ENCODE results near the gene POMT2.

The POMT2 gene

DNA sequence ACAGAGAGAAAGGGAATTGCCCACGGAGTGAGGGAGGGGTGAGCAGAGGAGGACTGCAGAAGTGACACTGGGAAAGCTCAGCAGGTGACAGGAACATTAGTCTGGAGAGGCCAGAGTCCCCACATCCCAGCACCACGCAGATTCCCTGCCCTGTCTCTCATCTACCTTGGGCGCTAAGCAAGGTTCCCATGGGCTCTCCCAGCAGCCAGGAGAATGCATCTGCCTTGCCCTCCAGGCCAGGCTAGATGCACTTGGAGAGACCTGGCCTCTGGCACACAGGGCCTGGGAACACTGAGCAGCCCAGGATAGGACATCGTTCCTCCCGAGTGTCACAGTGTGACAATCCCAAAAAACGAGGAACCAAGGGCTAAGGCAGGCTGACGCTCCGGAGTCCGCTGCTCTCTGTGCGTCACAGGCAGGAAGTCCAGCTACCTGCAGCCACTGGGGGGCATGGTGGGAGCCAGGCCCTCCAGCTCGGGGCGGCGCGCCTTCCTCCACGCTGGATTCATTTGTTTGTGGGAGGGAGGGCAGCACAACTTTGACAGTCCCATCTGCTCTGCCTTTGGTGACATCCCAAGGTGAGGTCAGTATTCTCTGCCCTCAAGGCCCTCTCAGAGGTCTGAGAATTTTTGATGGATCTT is 44.3 kb downstream of the POMT2 start:
- Mint-ChIP-seq H3K4me3 (no peak overlapping the region), H3K4me1 (ENCODE audit: low read depth) (no peaks in the 10 kb centered on the region), H3K27ac (no peak overlapping the region), H3K9me3 (no peaks in the 10 kb centered on the region), H3K27me3 (peaks cover 15% of the 10 kb centered on the region), H3K36me3 (ENCODE audit: low read depth) (peaks cover 40% of the 10 kb centered on the region)
- intact Hi-C loops (cut with micrococcal nuclease), result no loop called here

DNA sequence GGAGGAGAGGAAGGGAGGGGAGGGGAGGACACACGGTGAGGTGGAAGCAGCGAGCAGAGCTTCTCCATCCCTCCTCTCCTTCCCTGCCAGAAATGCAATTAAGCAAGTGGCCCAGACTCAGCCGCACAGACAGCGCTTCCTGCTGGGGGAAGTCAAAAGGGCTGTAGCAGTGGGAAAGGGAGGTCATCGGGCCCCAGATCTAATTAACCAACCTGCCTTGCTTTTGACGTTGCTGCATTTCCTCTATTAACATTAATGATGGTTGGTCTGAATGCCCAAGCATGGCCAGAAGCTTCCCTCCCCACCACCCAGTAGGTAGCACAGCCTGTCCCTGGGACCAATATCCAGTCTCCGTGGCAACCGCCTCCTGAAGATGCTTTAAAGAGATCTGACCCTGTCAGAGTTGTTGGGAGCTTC is 45.1 kb downstream of the POMT2 start:
- no peak overlapping the region for H3K27ac Mint-ChIP-seq
- H3K9me3 Mint-ChIP-seq, result no peaks in the 10 kb centered on the region
- H3K27me3 Mint-ChIP-seq, result peaks cover 22% of the 10 kb centered on the region

DNA sequence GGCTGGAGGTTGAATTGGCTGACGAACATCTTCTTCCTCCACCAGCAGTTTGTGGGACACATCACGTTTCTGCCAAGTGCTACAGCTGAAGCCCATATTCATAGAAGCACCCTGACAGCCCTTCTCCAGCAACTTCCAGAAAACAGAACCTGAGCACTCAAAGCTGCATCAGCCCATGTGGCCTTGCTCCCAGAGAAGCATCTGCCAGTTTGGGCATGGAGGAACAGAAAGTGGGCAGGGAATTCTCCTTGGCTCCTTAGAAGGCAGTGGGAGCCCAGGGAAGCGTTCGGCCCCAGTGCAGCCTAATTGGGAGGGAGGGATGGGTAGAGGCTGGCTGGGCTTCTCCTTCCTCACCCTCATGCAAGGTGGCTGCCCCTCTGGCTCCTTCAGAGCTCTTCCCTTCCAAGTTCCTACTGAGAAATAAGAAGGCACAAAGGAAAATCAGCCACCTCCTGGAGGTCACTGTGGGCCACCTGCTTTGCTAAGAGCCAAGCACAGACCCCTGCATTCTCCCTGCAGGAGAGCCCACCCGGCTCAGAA is 45.6 kb downstream of the POMT2 start:
- H3K36me3 Mint-ChIP-seq (ENCODE audit: low read depth), result peaks cover 36% of the 10 kb centered on the region
- H3K27ac Mint-ChIP-seq, result no peak overlapping the region
- H3K4me3 Mint-ChIP-seq, result no peak overlapping the region
- intact Hi-C loops (cut with micrococcal nuclease), result no loop called here
- H3K4me1 Mint-ChIP-seq (ENCODE audit: low read depth), result peaks cover 4% of the 10 kb centered on the region
- peaks cover 27% of the 10 kb centered on the region for H3K27me3 Mint-ChIP-seq
- H3K9me3 Mint-ChIP-seq, result no peaks in the 10 kb centered on the region

More for the DNA sequence above, 45.1 kb downstream of the POMT2 start:
- intact Hi-C loops (cut with micrococcal nuclease), result no loop called here
- no peaks in the 10 kb centered on the region for H3K4me1 Mint-ChIP-seq (ENCODE audit: low read depth)
- peaks cover 40% of the 10 kb centered on the region for H3K36me3 Mint-ChIP-seq (ENCODE audit: low read depth)
- no peak overlapping the region for H3K4me3 Mint-ChIP-seq

DNA sequence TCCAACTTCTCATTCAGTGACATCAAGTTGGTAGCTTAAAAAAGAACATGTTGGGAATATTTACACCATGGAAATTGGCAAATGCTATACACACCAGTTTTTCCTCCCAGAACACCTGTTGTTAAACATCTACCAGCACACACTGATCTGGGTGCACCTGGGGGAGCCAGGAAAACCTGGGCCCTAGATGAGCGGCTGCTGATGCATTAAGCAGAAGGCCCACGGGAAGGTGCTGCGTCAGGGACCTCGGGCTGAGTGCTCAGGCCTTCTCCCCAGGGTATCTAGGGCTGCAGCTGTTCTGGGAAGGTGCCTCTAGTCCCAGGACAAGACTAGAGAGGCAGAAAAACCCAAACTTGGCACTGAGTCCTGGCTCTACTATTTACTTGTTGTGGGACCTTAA is 46.9 kb downstream of the POMT2 start:
- intact Hi-C loops (cut with micrococcal nuclease), result no loop called here
- Mint-ChIP-seq H3K27ac (no peak overlapping the region), H3K4me1 (ENCODE audit: low read depth) (peaks cover 5% of the 10 kb centered on the region), H3K27me3 (peaks cover 38% of the 10 kb centered on the region), H3K36me3 (ENCODE audit: low read depth) (peaks cover 23% of the 10 kb centered on the region), H3K9me3 (no peaks in the 10 kb centered on the region), H3K4me3 (no peak overlapping the region)

DNA sequence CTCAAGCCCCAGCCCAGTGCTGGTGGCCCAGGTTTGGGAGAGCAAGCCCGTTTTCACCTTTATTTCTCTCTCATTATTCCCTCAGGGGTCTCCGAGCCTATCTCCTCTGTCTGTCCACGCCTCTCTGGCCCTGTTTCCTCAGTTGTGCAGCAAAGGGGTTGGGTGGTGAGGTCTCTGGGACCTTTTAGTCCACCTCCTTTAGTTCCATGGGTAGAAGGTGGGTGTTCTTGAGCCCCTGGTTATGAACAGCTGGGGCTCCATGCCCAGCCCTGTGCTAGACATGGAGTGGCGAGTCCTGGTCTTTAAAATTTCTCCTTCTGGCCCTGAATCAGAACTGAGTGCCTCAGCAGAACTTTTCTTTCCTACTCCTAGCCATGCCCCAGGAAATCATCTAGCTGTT is 48.4 kb downstream of the POMT2 start:
- H3K4me1 Mint-ChIP-seq (ENCODE audit: low read depth), result peaks cover 5% of the 10 kb centered on the region
- H3K4me3 Mint-ChIP-seq, result no peak overlapping the region
- intact Hi-C loops (cut with micrococcal nuclease), result no loop called here
- peaks cover 8% of the 10 kb centered on the region for H3K36me3 Mint-ChIP-seq (ENCODE audit: low read depth)
- H3K9me3 Mint-ChIP-seq, result peaks cover 8% of the 10 kb centered on the region
- H3K27ac Mint-ChIP-seq, result no peak overlapping the region
- peaks cover 48% of the 10 kb centered on the region for H3K27me3 Mint-ChIP-seq

DNA sequence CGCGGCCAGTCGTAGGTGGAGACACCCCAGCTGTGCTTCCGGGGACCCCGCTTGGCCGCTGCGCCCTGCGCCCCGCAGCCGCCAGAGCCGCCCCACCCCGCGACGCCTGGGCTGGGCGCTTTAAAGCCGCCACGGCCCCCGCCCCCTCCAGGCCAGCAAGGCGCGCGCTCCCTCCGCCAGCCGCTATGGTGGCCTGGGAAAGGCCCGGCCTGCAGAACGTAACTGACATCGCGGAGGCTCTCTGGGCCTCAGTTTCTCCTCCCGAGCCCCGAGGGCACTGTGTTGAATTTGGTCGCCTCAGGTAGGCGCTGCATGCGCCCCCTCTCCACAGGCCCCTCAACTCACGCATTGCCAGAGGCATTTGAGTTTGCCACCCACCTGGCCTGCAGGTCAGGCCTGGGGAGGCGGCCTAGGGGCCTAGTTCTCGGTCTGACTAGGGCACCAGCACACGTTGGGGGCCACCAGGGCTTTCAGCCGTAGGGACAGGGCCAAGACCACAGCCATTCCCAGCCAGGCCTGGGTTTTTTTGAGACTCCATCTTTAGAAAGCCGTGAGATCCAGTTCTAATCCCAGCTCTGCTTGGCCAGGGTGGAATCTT is 49.5 kb downstream of the POMT2 start, which contains the start of gene NGB:
Gene NGB (minus strand): TSS at position 94 of the 598 bp plus-strand sequence. CDS start 269 bp downstream, outside the sequence.
- Mint-ChIP-seq H3K36me3 (ENCODE audit: low read depth) (no peaks in the 10 kb centered on the region), H3K27me3 (peaks cover 48% of the 10 kb centered on the region), H3K4me1 (ENCODE audit: low read depth) (peaks cover 5% of the 10 kb centered on the region), H3K27ac (no peak within 1 kb of the TSS), H3K4me3 (no peak within 1 kb of the TSS), H3K9me3 (peaks cover 8% of the 10 kb centered on the region)
- intact Hi-C loops (cut with micrococcal nuclease), result no loop called here

DNA sequence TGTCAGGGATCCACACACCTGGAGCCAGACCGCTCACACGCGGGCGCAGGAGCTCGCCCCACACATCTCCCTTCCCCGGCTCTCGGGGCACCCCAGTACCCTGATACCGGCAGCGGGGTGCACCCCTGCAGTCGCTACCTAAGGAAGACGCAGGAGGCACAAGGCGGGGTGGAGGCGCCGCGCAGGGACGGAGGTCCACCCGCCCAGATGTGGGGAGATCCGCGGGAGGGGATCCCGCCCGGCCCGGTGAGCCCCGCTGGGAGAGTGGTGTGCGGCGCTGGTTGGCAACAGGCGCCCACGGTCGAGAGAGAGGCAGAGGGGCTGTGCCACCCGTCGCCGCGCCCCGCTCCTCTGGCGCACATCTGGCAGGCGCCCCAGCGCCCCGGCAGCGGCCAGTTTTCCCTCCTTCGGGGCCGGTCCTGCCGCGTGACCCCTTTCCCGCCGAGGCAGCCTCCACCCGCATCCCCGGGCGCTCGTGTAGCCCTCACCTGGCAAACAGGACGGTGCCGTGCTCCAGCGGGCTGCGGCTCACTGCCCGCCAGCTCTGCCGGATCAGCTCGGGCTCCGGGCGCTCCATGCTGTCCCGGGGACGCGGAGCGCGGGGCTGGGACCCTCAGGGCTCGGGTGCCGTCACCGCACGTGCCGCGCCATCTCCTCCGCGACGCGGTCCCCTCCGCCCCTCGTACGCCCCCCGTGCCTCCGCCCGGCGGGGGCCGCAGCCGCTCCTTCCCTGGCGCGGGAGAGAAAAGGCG is 50.1 kb downstream of the POMT2 start:
- intact Hi-C loops (cut with micrococcal nuclease), result no loop called here
- Mint-ChIP-seq H3K27me3 (peaks cover 48% of the 10 kb centered on the region), H3K4me1 (ENCODE audit: low read depth) (peaks cover 5% of the 10 kb centered on the region), H3K27ac (no peak overlapping the region), H3K4me3 (no peak overlapping the region), H3K36me3 (ENCODE audit: low read depth) (no peaks in the 10 kb centered on the region), H3K9me3 (peaks cover 8% of the 10 kb centered on the region)

DNA sequence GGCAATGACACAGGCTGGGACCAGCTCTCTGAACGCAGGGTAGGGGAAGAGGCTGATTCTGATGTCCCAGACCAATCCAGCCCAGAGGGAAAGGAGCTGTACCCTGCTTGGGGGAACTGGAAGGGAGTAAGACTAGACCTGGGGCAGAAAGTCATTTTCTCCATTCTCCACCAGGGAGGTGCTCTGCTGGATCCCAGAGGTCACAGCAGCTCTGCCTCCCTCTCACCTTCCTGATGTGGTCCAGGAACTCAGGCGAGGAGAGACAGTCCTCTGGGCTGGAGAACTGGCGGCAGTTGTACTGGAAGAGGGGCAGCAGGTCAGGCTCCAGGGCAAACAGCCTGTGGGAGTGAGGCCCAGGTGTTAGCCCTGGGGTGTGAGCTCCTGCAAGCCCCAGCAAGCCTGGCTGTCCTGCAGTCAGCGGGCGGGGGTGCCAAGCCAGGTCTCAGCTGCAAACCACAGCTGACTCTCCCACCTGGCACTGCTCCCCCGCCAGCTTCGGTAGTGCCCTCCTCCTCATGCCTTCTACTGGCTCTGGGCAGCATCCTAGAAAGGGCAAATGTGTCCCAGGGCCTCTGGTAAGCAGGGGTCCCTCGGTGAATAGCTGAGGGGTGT is 51.6 kb downstream of the POMT2 start:
- intact Hi-C loops (cut with micrococcal nuclease), result no loop called here
- Mint-ChIP-seq H3K4me1 (ENCODE audit: low read depth) (peaks cover 5% of the 10 kb centered on the region), H3K4me3 (no peak overlapping the region), H3K27me3 (peaks cover 48% of the 10 kb centered on the region), H3K27ac (no peak overlapping the region), H3K9me3 (peaks cover 8% of the 10 kb centered on the region), H3K36me3 (ENCODE audit: low read depth) (no peaks in the 10 kb centered on the region)

DNA sequence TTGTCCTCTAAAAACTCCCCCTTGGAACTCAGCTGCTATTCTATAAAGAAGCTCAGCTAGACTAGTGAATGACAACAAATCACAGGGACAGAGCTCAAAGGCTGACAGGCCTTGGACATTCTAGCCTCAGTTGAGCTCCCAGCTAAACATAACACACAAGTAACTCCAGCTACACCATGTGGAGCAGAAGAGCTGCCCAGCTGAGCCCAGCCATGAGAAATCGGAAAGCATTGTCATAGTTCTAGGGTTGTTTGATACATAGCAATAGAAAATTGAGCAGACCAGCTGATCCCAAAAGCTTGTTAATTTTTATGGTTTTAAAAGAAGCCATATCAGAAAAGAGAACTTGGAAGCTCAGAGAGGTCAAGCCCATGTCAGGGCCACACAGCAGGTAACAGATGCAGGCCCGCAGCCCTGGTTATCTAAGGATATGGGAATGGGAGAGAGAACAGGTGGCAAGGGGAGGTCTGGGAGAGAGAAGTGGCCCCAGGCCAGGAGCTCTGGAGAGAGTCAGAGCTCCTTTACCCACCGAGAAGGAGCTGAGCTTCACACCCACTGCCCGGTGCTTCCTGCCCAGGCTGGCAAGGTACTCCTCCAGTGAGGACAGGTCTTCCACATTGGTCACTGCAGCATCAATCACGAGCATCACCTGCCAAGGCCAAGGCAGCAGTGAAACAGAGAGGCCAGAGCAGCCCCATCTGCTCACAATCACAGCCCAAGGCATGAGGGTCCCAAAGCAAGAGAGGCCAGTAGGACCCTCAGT is 52.6 kb downstream of the POMT2 start:
- Mint-ChIP-seq H3K4me1 (ENCODE audit: low read depth) (peaks cover 5% of the 10 kb centered on the region), H3K27ac (no peak overlapping the region), H3K27me3 (peaks cover 51% of the 10 kb centered on the region)

DNA sequence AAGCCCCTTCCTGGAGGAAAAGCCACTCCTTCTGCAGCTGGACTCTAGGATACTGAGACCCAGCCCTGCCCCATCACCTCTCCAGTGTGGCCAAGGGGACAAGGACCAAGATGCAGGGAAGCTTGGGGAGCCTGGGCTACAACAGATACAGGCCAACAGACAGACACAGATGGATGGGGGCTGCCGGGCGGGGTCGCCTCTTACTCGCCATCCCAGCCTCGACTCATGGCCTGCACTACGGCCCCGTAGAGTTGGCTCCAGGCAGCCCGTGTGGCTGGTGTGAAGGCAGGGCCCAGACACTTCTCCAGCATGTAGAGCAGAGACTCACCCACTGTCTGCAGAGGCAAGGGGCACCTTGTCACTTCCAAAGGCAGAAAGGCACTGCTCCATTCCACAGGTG is 54.3 kb downstream of the POMT2 start:
- Mint-ChIP-seq H3K4me1 (ENCODE audit: low read depth) (peaks cover 5% of the 10 kb centered on the region), H3K36me3 (ENCODE audit: low read depth) (no peaks in the 10 kb centered on the region), H3K27ac (no peak overlapping the region), H3K9me3 (peaks cover 8% of the 10 kb centered on the region), H3K27me3 (peaks cover 43% of the 10 kb centered on the region), H3K4me3 (no peak overlapping the region)
- intact Hi-C loops (cut with micrococcal nuclease), result no loop called here

More for the DNA sequence above, 52.6 kb downstream of the POMT2 start:
- intact Hi-C loops (cut with micrococcal nuclease), result no loop called here
- Mint-ChIP-seq H3K36me3 (ENCODE audit: low read depth) (no peaks in the 10 kb centered on the region), H3K9me3 (peaks cover 8% of the 10 kb centered on the region), H3K4me3 (no peak overlapping the region)

DNA sequence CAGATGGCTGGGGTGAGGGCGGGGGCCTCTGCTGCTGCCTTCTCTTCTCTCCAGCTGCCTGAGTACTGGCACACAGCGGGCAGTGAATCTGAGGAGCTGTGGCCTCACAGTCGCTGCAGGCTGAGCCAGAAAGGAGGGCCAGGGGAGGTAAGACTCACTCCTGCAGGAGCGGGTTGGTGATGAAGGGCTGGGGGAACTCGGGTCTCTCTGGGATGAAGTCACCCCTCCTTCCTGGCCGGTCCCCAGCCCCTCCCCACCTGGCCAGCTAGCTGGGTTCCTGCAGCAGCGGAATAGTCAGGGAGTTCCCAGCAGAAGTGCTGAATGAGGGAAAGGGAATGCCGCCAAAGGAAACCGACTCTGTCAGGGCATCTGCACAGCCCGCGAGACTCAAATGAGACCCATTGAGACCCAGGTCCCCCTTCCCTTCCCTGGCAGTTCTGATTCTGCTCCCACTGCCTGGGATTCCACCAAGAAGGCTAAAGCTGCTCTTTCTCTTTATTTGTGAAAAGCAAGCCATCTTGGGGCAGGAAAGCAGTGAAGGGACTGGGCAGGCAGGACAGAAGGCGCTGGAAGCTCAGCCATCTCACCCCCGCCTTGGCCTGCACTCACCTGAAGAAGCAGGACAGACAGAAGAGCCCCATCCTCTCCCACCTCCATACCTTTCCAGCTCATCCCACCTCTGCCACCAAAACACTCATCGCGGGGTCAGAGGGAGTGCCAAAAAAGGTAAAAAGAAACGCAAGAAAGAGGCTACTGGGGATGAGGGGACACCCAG is 54.9 kb downstream of the POMT2 start:
- H3K27me3 Mint-ChIP-seq, result peaks cover 38% of the 10 kb centered on the region
- intact Hi-C loops (cut with micrococcal nuclease), result no loop called here
- peaks cover 8% of the 10 kb centered on the region for H3K9me3 Mint-ChIP-seq
- no peak overlapping the region for H3K4me3 Mint-ChIP-seq
- H3K4me1 Mint-ChIP-seq (ENCODE audit: low read depth), result peaks cover 5% of the 10 kb centered on the region
- no peaks in the 10 kb centered on the region for H3K36me3 Mint-ChIP-seq (ENCODE audit: low read depth)
- no peak overlapping the region for H3K27ac Mint-ChIP-seq

DNA sequence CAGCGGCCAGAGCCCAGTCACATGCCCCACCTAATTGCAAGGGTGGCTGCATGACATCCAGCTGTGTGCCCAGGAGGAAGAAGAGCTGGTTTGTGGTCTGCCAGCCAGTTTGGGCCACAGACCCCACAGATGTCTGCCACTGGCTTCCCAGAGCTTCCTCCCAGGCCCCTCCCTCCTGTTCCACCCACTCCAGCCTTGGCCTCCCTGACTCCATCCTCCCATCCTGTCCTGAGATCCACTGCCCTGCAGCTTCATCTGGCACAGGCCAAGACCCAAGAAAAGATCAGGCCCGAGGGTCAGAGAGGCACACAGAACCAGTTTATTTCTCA is 55.5 kb downstream of the POMT2 start:
- Mint-ChIP-seq H3K4me1 (ENCODE audit: low read depth) (peaks cover 2% of the 10 kb centered on the region), H3K27me3 (peaks cover 33% of the 10 kb centered on the region), H3K36me3 (ENCODE audit: low read depth) (no peaks in the 10 kb centered on the region), H3K4me3 (no peak overlapping the region), H3K9me3 (peaks cover 8% of the 10 kb centered on the region), H3K27ac (no peak overlapping the region)
- intact Hi-C loops (cut with micrococcal nuclease), result no loop called here
